OCI-LY7 (cell line): Measurements from ENCODE around the gene FBH1. TPM values are rescaled to one million over a fixed set of nuclear protein-coding genes. Genes with fewer than 3 reads are reported as not detected.

Experiments used
- BruUV-seq: library from RNA; stranded (reverse); fragments of 400-500 nt; replicated peaks from 2 replicates; lab custom pipeline; 2021; lab: Mats Ljungman, UMichigan
- CTCF ChIA-PET: fragments of 300-600 bp; sonication (Branson Sonifier 250); formaldehyde crosslinking; loops from one replicate; lab custom pipeline; 2022; ENCODE audit warnings: antibody characterized with exemption; ENCODE audit not compliant: unreplicated experiment; lab: Charles Lee
- POLR2A ChIA-PET: fragments of 300-600 bp; sonication (Branson Sonifier 250); formaldehyde crosslinking; loops from one replicate; lab custom pipeline; 2022; ENCODE audit warnings: antibody characterized with exemption; lab: Charles Lee
- DNase-seq: peaks from one replicate; pipeline ENCODE4 v3.0.0-alpha.2; 2015; ENCODE audit warnings: low spot score
- H2AFZ ChIP-seq: fragments of 200-600 bp; sonication (generic), shearing (Covaris generic); 2 replicates; pipeline ENCODE4 v1.6.1; 2014; ENCODE audit warnings: mild to moderate bottlenecking, antibody characterized with exemption, low read length, moderate library complexity
- H3K27ac ChIP-seq: fragments of 200-600 bp; sonication (generic); 2 replicates; pipeline ENCODE4 v1.5.1; 2014; ENCODE audit warnings: mixed run types, low read depth, mild to moderate bottlenecking, moderate library complexity, low read length, inconsistent platforms; ENCODE audit not compliant: poor library complexity, severe bottlenecking
- H3K36me3 ChIP-seq: fragments of 200-600 bp; sonication (generic); 2 replicates; pipeline ENCODE4 v1.6.1; 2014; ENCODE audit warnings: mild to moderate bottlenecking, antibody characterized with exemption, low read length, moderate library complexity, mixed read lengths; ENCODE audit not compliant: insufficient read depth
- H3K4me1 ChIP-seq: fragments of 200-600 bp; sonication (generic); 2 replicates; pipeline ENCODE4 v1.5.1; 2014; ENCODE audit warnings: mild to moderate bottlenecking, low read length; ENCODE audit not compliant: insufficient read depth, poor library complexity, severe bottlenecking
- H3K4me2 ChIP-seq: fragments of 200-600 bp; sonication (generic); 2 replicates; pipeline ENCODE4 v1.6.1; 2014; ENCODE audit warnings: mild to moderate bottlenecking, low read length
- H3K4me3 ChIP-seq: fragments of 200-600 bp; sonication (generic); 2 replicates; pipeline ENCODE4 v1.5.1; 2014; ENCODE audit warnings: mild to moderate bottlenecking, low read depth, low read length; ENCODE audit not compliant: poor library complexity, severe bottlenecking
- H3K79me2 ChIP-seq: fragments of 200-600 bp; sonication (generic); 2 replicates; pipeline ENCODE4 v1.6.1; 2016; ENCODE audit warnings: low read depth, mild to moderate bottlenecking, low read length, moderate library complexity, mixed read lengths; ENCODE audit not compliant: insufficient read depth
- H3K9me2 ChIP-seq: fragments of 200-600 bp; sonication (generic); 2 replicates; pipeline ENCODE4 v1.6.1; 2016; ENCODE audit warnings: mild to moderate bottlenecking, low read length, mixed read lengths; ENCODE audit not compliant: insufficient read depth
- H3K9me3 ChIP-seq: fragments of 200-600 bp; sonication (generic); 2 replicates; pipeline ENCODE4 v1.6.1; 2014; ENCODE audit warnings: mild to moderate bottlenecking, mixed run types, low read length, mixed read lengths
- H4K20me1 ChIP-seq: fragments of 200-600 bp; sonication (generic); 2 replicates; pipeline ENCODE4 v1.6.1; 2014; ENCODE audit warnings: mild to moderate bottlenecking, antibody characterized with exemption, low read length, moderate library complexity, mixed read lengths; ENCODE audit not compliant: insufficient read depth
- CTCF ChIP-seq: fragments of 200-600 bp; sonication (generic); conservative IDR thresholded peaks from 2 replicates; pipeline ENCODE4 v1.5.1; 2014; ENCODE audit warnings: mild to moderate bottlenecking, antibody characterized with exemption, low read length, moderate library complexity, mixed read lengths
- EZH2phosphoT487 ChIP-seq: fragments of 200-600 bp; sonication (generic); IDR thresholded peaks from 2 replicates; pipeline ENCODE4 v1.6.1; 2018; ENCODE audit warnings: low read depth, borderline replicate concordance, mild to moderate bottlenecking, mixed run types, antibody characterized with exemption, low read length, moderate library complexity, mixed read lengths
- intact Hi-C: fragments of 100-400 bp; cut with micrococcal nuclease; formaldehyde crosslinking; loops from one replicate; pipeline ENCODE4 v1.10.0; 2022; ENCODE audit not compliant: unreplicated experiment
- total RNA-seq, 2 experiments: library from RNA; depleted of rRNA in 1 of 2; stranded (reverse); fragments of >200 nt in 1 of 2; shearing (Covaris generic) in 1 of 2; gene quantifications; 2 replicates each; pipeline ENCODE4 v1.2.3, GENCODE V29; 2014 to 2022

FBH1 gene
- total RNA-seq, 2 experiments from 2014 or later = 58.1 to 65.6 TPM

GRCh38 chr10:5937016-5937415 is 47.0 kb downstream of the FBH1 start:
- Histone ChIP-seq H3K4me3 (no peak overlapping the region), H3K27ac (no peak overlapping the region), H3K79me2 (no peaks in the 10 kb centered on the region), H3K36me3 (peaks cover 42% of the 10 kb centered on the region), H3K9me2 (no peaks in the 10 kb centered on the region), H4K20me1 (no peaks in the 10 kb centered on the region), H3K9me3 (no peaks in the 10 kb centered on the region), H2AFZ (no peak overlapping the region), H3K4me1 (no peaks in the 10 kb centered on the region), H3K4me2 (no peak overlapping the region)
- ChIA-PET CTCF (no interaction called here), POLR2A (interaction anchor here (0.5 kb wide), 1 partner anchor 43 kb away, joined by 3 read pairs; no protein-coding TSS in a partner anchor)
- no peak for DNase-seq
- TF ChIP-seq EZH2phosphoT487 = no peak
- TF ChIP-seq CTCF = no peak
- intact Hi-C loops = no loop called here
- TSS peak; percentile 65 for BruUV-seq

- Histone ChIP-seq H3K4me3 (no peak overlapping the region), H3K79me2 (no peaks in the 10 kb centered on the region), H2AFZ (no peak overlapping the region), H3K4me1 (no peaks in the 10 kb centered on the region), H4K20me1 (no peaks in the 10 kb centered on the region), H3K27ac (no peak overlapping the region), H3K4me2 (no peak overlapping the region), H3K36me3 (peaks cover 29% of the 10 kb centered on the region), H3K9me3 (no peaks in the 10 kb centered on the region), H3K9me2 (no peaks in the 10 kb centered on the region)
- DNase-seq = no peak
- intact Hi-C loops = no loop called here
- TF ChIP-seq EZH2phosphoT487 (no peak), CTCF (no peak)
- BruUV-seq = no TSS peak
- POLR2A ChIA-PET = no interaction called here
- CTCF ChIA-PET = no interaction called here
These were observed 48.2 kb downstream of the FBH1 start for GRCh38 chr10:5938291-5938690.

GRCh38 chr10:5940807-5941218 is 50.8 kb downstream of the FBH1 start:
- no peak overlapping the region for H3K4me3 ChIP-seq
- H3K9me2 ChIP-seq = no peaks in the 10 kb centered on the region
- H4K20me1 ChIP-seq = no peaks in the 10 kb centered on the region
- H3K4me1 ChIP-seq = no peaks in the 10 kb centered on the region
- intact Hi-C loops = loop anchor here (10.0 kb wide), 1 partner anchor 464 kb away; no protein-coding TSS in a partner anchor
- H3K27ac ChIP-seq = no peak overlapping the region
- no peaks in the 10 kb centered on the region for H3K79me2 ChIP-seq
- H3K9me3 ChIP-seq = no peaks in the 10 kb centered on the region
- no peak for TF ChIP-seq CTCF
- no peak for TF ChIP-seq EZH2phosphoT487
- no peak overlapping the region for H2AFZ ChIP-seq
- no peak overlapping the region for H3K4me2 ChIP-seq
- ChIA-PET POLR2A (interaction anchor here (0.6 kb wide), 1 partner anchor 261 kb away, joined by 3 read pairs; no protein-coding TSS in a partner anchor), CTCF (no interaction called here)
- H3K36me3 ChIP-seq = peaks cover 23% of the 10 kb centered on the region; the same call in 1 of the 2 replicates
- DNase-seq = no peak
- BruUV-seq = no TSS peak
